ENCODE measurements around the gene SENP6.

GRCh38 chr6:75656479-75656878 is 54.8 kb downstream of the SENP6 start:
- no peak for TF ChIP-seq RFX5 (IDR thresholded peaks at IDR 0.05; ENCODE audit: low read length)
- TF ChIP-seq CHD2 (IDR thresholded peaks at IDR 0.05; ENCODE audit: low read length, partially characterized antibody) = no peak
- TF ChIP-seq, protein P1, sequence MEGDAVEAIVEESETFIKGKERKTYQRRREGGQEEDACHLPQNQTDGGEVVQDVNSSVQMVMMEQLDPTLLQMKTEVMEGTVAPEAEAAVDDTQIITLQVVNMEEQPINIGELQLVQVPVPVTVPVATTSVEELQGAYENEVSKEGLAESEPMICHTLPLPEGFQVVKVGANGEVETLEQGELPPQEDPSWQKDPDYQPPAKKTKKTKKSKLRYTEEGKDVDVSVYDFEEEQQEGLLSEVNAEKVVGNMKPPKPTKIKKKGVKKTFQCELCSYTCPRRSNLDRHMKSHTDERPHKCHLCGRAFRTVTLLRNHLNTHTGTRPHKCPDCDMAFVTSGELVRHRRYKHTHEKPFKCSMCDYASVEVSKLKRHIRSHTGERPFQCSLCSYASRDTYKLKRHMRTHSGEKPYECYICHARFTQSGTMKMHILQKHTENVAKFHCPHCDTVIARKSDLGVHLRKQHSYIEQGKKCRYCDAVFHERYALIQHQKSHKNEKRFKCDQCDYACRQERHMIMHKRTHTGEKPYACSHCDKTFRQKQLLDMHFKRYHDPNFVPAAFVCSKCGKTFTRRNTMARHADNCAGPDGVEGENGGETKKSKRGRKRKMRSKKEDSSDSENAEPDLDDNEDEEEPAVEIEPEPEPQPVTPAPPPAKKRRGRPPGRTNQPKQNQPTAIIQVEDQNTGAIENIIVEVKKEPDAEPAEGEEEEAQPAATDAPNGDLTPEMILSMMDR (IDR thresholded peaks at IDR 0.05) = no peak
- TF ChIP-seq, protein P2, sequence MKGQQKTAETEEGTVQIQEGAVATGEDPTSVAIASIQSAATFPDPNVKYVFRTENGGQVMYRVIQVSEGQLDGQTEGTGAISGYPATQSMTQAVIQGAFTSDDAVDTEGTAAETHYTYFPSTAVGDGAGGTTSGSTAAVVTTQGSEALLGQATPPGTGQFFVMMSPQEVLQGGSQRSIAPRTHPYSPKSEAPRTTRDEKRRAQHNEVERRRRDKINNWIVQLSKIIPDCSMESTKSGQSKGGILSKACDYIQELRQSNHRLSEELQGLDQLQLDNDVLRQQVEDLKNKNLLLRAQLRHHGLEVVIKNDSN (IDR thresholded peaks at IDR 0.05; ENCODE audit: borderline replicate concordance, low read depth) = no peak
- no peak for TF ChIP-seq YY1 (IDR thresholded peaks at IDR 0.05; ENCODE audit: low read depth)
- no peak for TF ChIP-seq POLR2AphosphoS5 (IDR thresholded peaks at IDR 0.05; ENCODE audit: low read depth, low read length)
- no peak for TF ChIP-seq SMC3 (IDR thresholded peaks at IDR 0.05; ENCODE audit: low read depth, low read length)
- TF ChIP-seq EP300 (IDR thresholded peaks at IDR 0.05; ENCODE audit: borderline replicate concordance in 1 of 2, low read depth in 1 of 2, low read length in 1 of 2) = no peak
- TF ChIP-seq GABPA (IDR thresholded peaks at IDR 0.05; ENCODE audit: low read depth) = no peak
- TF ChIP-seq MXI1 (IDR thresholded peaks at IDR 0.05; ENCODE audit: low read depth, low read length) = no peak
- TF ChIP-seq, protein P3, sequence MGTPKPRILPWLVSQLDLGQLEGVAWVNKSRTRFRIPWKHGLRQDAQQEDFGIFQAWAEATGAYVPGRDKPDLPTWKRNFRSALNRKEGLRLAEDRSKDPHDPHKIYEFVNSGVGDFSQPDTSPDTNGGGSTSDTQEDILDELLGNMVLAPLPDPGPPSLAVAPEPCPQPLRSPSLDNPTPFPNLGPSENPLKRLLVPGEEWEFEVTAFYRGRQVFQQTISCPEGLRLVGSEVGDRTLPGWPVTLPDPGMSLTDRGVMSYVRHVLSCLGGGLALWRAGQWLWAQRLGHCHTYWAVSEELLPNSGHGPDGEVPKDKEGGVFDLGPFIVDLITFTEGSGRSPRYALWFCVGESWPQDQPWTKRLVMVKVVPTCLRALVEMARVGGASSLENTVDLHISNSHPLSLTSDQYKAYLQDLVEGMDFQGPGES (IDR thresholded peaks at IDR 0.05; ENCODE audit: low read depth, low read length) = no peak
- no peak for TF ChIP-seq MAX (IDR thresholded peaks at IDR 0.05; ENCODE audit: low read depth)
- TF ChIP-seq, protein P4, sequence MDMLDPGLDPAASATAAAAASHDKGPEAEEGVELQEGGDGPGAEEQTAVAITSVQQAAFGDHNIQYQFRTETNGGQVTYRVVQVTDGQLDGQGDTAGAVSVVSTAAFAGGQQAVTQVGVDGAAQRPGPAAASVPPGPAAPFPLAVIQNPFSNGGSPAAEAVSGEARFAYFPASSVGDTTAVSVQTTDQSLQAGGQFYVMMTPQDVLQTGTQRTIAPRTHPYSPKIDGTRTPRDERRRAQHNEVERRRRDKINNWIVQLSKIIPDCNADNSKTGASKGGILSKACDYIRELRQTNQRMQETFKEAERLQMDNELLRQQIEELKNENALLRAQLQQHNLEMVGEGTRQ (IDR thresholded peaks at IDR 0.05; ENCODE audit: borderline replicate concordance, low read depth, low read length) = no peak

Measured in SK-N-SH (cell line).